ENCODE data around the gene BRME1. TPM values are rescaled to one million over a fixed set of nuclear protein-coding genes. Genes with fewer than 3 reads are reported as not detected.

BRME1 gene
- total and polyA plus RNA-seq, 2 experiments from 2014 or later = 4.0 to 8.2 TPM

DNA sequence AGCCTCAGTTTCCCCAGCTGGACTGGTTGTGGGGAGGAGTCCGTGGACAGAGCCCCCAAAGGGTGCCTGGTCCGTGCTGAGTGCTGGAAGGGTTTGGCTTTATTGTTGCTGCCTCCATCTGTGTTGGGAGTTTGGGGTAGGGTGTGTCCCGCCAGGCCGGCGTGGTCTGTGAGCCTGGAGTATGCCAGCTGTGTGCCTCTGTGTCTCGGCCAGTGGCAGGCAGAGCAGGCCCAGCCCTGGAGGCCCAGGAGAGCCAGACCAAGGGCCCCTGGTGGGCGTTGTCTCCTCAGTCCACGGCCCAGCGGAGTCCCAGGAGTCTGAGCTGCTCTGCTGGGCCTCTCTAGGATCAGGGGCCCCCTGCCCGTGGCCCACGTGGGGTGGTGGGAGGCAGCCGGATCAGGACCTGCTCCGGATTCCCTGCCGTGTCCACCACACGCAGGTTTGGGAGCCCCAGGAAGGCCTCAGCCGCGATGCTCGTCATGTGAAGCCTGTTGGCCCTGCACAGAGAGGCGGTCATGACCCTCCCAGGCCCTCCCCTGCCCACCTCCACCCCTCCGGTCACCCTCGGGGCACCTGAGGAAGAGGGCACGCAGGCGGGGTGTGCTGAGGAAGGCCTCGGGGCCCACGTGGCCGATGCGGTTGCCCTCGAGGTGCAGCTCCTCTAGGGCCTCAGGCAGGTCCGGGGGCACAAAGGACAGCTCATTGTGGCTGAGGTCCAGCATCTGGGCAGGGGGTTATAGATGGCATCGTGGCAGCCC, 25.7 kb upstream of the BRME1 start:
- Histone ChIP-seq H3K27ac (no peak overlapping the region), H3K36me3 (no peaks in the 10 kb centered on the region), H3K9me3 (ENCODE audit: low read depth) (no peaks in the 10 kb centered on the region), H3K4me1 (ENCODE audit: low read depth) (peaks cover 6% of the 10 kb centered on the region), H3K4me3 (no peak overlapping the region), H3K27me3 (no peaks in the 10 kb centered on the region)
- TF ChIP-seq, protein P1, sequence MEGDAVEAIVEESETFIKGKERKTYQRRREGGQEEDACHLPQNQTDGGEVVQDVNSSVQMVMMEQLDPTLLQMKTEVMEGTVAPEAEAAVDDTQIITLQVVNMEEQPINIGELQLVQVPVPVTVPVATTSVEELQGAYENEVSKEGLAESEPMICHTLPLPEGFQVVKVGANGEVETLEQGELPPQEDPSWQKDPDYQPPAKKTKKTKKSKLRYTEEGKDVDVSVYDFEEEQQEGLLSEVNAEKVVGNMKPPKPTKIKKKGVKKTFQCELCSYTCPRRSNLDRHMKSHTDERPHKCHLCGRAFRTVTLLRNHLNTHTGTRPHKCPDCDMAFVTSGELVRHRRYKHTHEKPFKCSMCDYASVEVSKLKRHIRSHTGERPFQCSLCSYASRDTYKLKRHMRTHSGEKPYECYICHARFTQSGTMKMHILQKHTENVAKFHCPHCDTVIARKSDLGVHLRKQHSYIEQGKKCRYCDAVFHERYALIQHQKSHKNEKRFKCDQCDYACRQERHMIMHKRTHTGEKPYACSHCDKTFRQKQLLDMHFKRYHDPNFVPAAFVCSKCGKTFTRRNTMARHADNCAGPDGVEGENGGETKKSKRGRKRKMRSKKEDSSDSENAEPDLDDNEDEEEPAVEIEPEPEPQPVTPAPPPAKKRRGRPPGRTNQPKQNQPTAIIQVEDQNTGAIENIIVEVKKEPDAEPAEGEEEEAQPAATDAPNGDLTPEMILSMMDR (IDR thresholded peaks at IDR 0.05; ENCODE audit: low read depth, low read length) = no peak
- no peak for DNase-seq (ENCODE audit: low read depth in 1 of 2, low spot score in 1 of 2)

- H3K27ac ChIP-seq = no peak overlapping the region
- H3K27me3 ChIP-seq = no peaks in the 10 kb centered on the region
- no peaks in the 10 kb centered on the region for H3K4me1 ChIP-seq (ENCODE audit: low read depth)
- no peak overlapping the region for H3K4me3 ChIP-seq
- H3K9me3 ChIP-seq (ENCODE audit: low read depth) = no peaks in the 10 kb centered on the region
- H3K36me3 ChIP-seq = no peaks in the 10 kb centered on the region
- TF ChIP-seq, protein P1 (IDR thresholded peaks at IDR 0.05; ENCODE audit: low read depth, low read length) = no peak
- no peak for DNase-seq (ENCODE audit: low read depth in 1 of 2, low spot score in 1 of 2)
Observed at GRCh38 chr19:13930402-13930801, 24.5 kb upstream of the BRME1 start.

GRCh38 chr19:13929956-13930355, 24.0 kb upstream of the BRME1 start:
- Histone ChIP-seq H3K4me1 (ENCODE audit: low read depth) (no peaks in the 10 kb centered on the region), H3K27me3 (no peaks in the 10 kb centered on the region), H3K9me3 (ENCODE audit: low read depth) (no peaks in the 10 kb centered on the region), H3K36me3 (no peaks in the 10 kb centered on the region), H3K4me3 (no peak overlapping the region), H3K27ac (no peak overlapping the region)
- TF ChIP-seq, protein P1 (IDR thresholded peaks at IDR 0.05; ENCODE audit: low read depth, low read length) = no peak
- no peak for DNase-seq (ENCODE audit: low read depth in 1 of 2, low spot score in 1 of 2)

- DNase-seq (ENCODE audit: low read depth in 1 of 2, low spot score in 1 of 2) = no peak
- Histone ChIP-seq H3K9me3 (ENCODE audit: low read depth) (no peaks in the 10 kb centered on the region), H3K4me1 (ENCODE audit: low read depth) (no peaks in the 10 kb centered on the region), H3K27me3 (no peaks in the 10 kb centered on the region), H3K27ac (no peak overlapping the region), H3K4me3 (no peak overlapping the region), H3K36me3 (no peaks in the 10 kb centered on the region)
- TF ChIP-seq, protein P1 (IDR thresholded peaks at IDR 0.05; ENCODE audit: low read depth, low read length) = no peak
Observed at GRCh38 chr19:13929340-13929739, 23.4 kb upstream of the BRME1 start.

DNA sequence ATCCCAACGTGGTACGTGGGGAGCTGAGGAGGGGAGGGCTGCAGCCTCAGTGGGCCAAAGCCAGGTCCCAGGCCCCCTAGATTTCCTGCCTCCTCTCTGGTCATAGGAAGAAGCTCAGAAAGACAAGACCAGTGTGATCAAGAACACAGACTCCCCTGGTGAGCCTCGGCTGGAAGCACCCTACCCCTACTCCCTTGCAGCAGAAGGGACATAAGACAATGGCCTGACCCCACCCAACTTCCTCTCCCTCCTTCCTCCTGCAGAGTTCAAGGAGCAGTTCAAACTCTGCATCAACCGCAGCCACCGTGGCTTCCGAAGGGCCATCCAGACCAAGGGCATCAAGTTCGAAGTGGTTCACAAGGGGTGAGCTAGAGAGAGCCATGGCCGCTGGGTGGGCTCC, 20.8 kb upstream of the BRME1 start:
- Histone ChIP-seq H3K27ac (no peak overlapping the region), H3K9me3 (ENCODE audit: low read depth) (no peaks in the 10 kb centered on the region), H3K4me3 (no peak overlapping the region), H3K36me3 (peaks cover 3% of the 10 kb centered on the region), H3K27me3 (no peaks in the 10 kb centered on the region), H3K4me1 (ENCODE audit: low read depth) (no peaks in the 10 kb centered on the region)
- DNase-seq (ENCODE audit: low read depth in 1 of 2, low spot score in 1 of 2) = no peak
- TF ChIP-seq, protein P1 (IDR thresholded peaks at IDR 0.05; ENCODE audit: low read depth, low read length) = no peak

All from cardiac muscle cell (in vitro differentiated cells and primary cell).